Measurements from ENCODE around the gene PIPOX.

PIPOX gene

GRCh38 chr17:29102046-29102445, 59.1 kb downstream of the PIPOX start:
- ATAC-seq: no peak

GRCh38 chr17:29102741-29103181, 59.8 kb downstream of the PIPOX start:
- ATAC-seq: no peak

- ATAC-seq: no peak
These were observed 60.4 kb downstream of the PIPOX start for GRCh38 chr17:29103341-29103740.

Measured in activated CD4-positive, CD25-positive, alpha-beta regulatory T cell treated with anti-CD3 and anti-CD28 coated beads, Interleukin-2, amount 50 U/mL, for 24 hours (primary cell).